Muscle layer of duodenum (tissue), 2 donors: ENCODE measurements around the gene DPH5.
"Not testable (repeated sequence)": the region's sequence is repeated elsewhere in the genome, so short reads cannot be mapped to it uniquely, and the experiment has no call there.

ENCODE experiments used
- H3K27ac ChIP-seq: one replicate; pipeline ENCODE4 v1.7.0; 2013; ENCODE audit warnings: mild to moderate bottlenecking, low read length
- H3K27me3 ChIP-seq: one replicate; pipeline ENCODE4 v1.7.0; 2013; ENCODE audit warnings: low read depth, mild to moderate bottlenecking, control low read depth, low read length
- H3K36me3 ChIP-seq, 2 donors: one replicate each; pipeline ENCODE4 v1.7.0; 2013; ENCODE audit warnings: low read length in 2 of 2, control low read depth in 1 of 2, mild to moderate bottlenecking in 1 of 2; ENCODE audit not compliant: insufficient read depth in 2 of 2, control insufficient read depth in 1 of 2
- H3K4me1 ChIP-seq, 2 donors: one replicate each; pipeline ENCODE4 v1.7.0; 2013; ENCODE audit warnings: low read length in 2 of 2, mild to moderate bottlenecking in 2 of 2, control low read depth in 1 of 2, moderate library complexity in 1 of 2; ENCODE audit not compliant: insufficient read depth in 2 of 2, control insufficient read depth in 1 of 2
- H3K4me3 ChIP-seq, 2 donors: one replicate each; pipeline ENCODE4 v1.7.0; 2013; ENCODE audit warnings: low read length in 2 of 2, low read depth in 1 of 2, mild to moderate bottlenecking in 1 of 2
- H3K9me3 ChIP-seq, 2 donors: one replicate each; pipeline ENCODE4 v1.7.0; 2013; ENCODE audit warnings: low read length in 2 of 2, control low read depth in 1 of 2, mild to moderate bottlenecking in 1 of 2; ENCODE audit not compliant: control insufficient read depth in 1 of 2
- donor health status: healthy.

The DPH5 gene

DNA sequence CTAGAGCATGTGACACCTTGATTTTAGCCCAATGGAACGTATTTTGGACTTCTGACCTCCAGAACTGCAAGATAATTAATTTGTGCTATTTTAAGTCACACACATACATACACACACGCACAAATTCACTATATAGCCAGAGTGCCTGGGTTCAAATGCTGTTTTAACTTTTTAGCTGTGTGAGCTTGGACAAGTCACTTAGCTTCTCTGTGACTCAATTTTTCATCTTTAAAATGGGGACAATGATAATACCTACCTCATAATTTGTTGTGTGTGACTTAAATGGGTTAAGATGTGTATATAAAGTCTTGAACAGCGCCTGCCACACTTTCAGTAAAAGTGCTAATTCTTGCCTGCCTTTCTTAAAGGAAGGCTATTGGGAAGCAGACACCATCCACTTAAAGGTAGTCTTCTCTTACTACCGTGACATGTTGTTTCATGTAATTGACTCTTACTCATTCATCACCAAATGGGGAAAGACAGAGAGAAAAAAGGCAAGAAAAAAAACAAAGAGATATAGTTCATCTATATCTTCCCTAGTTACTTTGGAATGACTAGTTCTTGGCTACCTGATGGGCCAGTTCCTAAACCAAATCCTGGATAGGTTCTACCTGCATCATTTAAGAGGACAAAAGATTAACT, 73.4 kb downstream of the DPH5 start:
- no peak overlapping the region for H3K27ac ChIP-seq
- H3K9me3 ChIP-seq: no peaks in the 10 kb centered on the region
- H3K27me3 ChIP-seq: no peaks in the 10 kb centered on the region
- H3K4me1 ChIP-seq: peaks cover 0 to 7% of the 10 kb centered on the region in 2 donors
- H3K36me3 ChIP-seq: peaks cover 5 to 11% of the 10 kb centered on the region in 2 donors
- no peak overlapping the region for H3K4me3 ChIP-seq

DNA sequence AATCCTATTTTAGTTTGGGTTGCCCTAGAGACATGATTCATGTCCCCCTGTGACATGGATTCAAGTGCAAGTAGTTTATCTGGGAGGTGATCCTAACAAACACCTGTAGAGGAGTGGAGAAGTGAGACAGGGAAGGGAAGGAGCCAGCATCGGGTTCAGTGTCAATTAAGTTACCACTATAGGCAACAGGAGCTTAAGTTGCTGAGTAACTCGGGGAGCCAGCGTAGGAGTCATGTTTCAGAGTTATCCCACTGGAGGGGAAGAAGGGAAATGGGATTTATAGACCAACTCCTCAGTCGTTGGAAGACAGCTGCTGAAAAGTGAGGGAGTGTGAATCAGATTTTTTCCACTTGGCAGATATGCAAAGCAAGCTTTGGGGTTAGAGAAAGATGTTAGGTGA, 74.8 kb downstream of the DPH5 start:
- Histone ChIP-seq H3K27me3 (no peaks in the 10 kb centered on the region), H3K4me1 (peaks cover 0 to 7% of the 10 kb centered on the region in 2 donors), H3K27ac (no peak overlapping the region), H3K9me3 (no peaks in the 10 kb centered on the region), H3K4me3 (no peak overlapping the region), H3K36me3 (peaks cover 5 to 11% of the 10 kb centered on the region in 2 donors)

- H3K36me3 ChIP-seq: peaks cover 5 to 11% of the 10 kb centered on the region in 2 donors
- H3K9me3 ChIP-seq: no peaks in the 10 kb centered on the region
- no peak overlapping the region for H3K27ac ChIP-seq
- peaks cover 0 to 7% of the 10 kb centered on the region in 2 donors for H3K4me1 ChIP-seq
- H3K27me3 ChIP-seq: no peaks in the 10 kb centered on the region
- no peak overlapping the region for H3K4me3 ChIP-seq
Observed at GRCh38 chr1:100950337-100950736, 75.2 kb downstream of the DPH5 start.

DNA sequence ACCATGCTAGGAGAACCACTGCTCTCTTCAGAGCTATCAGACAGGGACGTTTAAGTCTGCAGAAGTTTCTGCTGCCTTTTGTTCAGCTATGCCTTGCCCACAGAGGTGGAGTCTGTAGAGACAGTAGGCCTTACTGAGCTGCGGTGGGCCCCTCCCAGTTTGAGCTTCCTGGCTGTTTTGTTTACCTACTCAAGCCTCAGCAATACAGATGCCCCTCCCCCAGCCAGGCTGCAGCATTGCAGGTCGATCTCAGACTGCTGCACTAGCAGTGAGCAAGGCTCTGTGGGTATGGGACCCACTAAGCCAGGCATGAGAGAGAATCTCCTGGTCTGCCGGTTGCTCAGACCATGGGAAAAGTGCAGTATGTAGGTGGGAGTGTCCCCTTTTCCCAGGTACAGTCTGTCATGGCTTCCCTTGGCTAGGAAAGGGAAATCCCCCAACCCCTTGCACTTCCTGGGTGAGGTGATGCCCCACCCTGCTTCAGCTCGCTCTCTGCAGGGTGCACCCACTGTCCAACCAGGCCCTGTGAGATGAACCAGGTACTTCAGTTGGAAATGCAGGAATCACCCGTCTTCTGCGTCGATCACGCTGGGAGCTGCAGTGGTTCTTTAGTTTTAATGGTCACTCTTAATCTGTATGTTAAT, 75.9 kb downstream of the DPH5 start:
- H3K4me1 ChIP-seq, H3K27ac ChIP-seq, H3K4me3 ChIP-seq: not testable (repeated sequence)

DNA sequence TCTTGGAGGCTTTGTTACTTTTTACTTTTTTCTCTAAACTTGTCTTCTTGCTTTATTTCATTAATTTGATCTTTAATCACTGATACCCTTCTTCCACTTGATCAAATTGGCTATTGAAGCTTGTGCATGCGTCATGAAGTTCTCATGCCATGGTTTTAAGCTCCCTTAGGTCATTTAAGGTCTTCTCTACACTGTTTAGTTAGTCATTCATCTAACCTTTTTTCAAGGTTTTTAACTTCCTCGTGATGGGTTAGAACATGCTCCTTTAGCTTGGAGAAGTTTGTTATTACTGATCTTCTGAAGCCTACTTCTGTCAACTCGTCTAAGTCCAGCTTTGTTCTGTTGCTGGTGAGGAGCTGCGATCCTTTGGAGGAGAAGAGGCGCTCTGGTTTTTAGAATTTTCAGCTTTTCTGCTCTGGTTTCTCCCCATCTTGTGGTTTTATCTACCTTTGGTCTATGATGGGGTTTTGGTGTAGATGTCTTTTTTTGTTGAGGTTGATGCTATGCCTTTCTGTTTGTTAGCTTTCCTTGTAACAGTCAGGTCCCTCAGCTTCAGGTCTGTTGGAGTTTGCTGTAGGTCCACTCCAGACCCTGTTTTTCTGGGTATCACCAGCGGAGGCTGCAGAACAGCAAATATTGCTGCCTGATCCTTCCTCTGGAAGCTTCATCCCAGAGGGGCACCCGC, 76.7 kb downstream of the DPH5 start:
- H3K4me1 ChIP-seq, H3K4me3 ChIP-seq, H3K27ac ChIP-seq, H3K27me3 ChIP-seq, H3K9me3 ChIP-seq: not testable (repeated sequence)
- H3K36me3 ChIP-seq: peaks cover 5 to 11% of the 10 kb centered on the region in 2 donors

More for the DNA sequence above, 75.9 kb downstream of the DPH5 start:
- H3K36me3 ChIP-seq: peaks cover 5 to 11% of the 10 kb centered on the region in 2 donors
- not testable (repeated sequence) for H3K9me3 ChIP-seq, H3K27me3 ChIP-seq

- H3K9me3 ChIP-seq, H3K27ac ChIP-seq, H3K4me3 ChIP-seq, H3K27me3 ChIP-seq, H3K4me1 ChIP-seq: not testable (repeated sequence)
- H3K36me3 ChIP-seq: peaks cover 11 to 13% of the 10 kb centered on the region in 2 donors
Observed at GRCh38 chr1:100947816-100948215, 77.8 kb downstream of the DPH5 start.

DNA sequence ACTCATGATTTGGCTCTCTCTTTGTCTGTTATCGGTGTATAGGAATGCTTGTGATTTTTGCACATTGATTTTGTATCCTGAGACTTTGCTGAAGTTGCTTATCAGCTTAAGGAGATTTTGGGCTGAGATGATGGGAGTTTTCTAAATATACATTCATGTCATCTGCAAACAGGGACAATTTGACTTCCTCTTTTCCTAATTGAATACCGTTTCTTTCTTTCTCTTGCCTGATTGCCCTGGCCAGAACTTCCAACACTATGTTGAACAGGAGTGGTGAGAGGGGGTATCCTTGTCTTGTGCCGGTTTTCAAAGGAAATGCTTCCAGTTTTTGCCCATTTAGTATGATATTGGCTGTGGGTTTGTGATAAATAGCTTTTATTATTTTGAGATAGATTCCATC, 79.5 kb downstream of the DPH5 start:
- not testable (repeated sequence) for H3K9me3 ChIP-seq, H3K27ac ChIP-seq, H3K4me1 ChIP-seq, H3K4me3 ChIP-seq, H3K27me3 ChIP-seq
- H3K36me3 ChIP-seq: peaks cover 5 to 22% of the 10 kb centered on the region in 2 donors

DNA sequence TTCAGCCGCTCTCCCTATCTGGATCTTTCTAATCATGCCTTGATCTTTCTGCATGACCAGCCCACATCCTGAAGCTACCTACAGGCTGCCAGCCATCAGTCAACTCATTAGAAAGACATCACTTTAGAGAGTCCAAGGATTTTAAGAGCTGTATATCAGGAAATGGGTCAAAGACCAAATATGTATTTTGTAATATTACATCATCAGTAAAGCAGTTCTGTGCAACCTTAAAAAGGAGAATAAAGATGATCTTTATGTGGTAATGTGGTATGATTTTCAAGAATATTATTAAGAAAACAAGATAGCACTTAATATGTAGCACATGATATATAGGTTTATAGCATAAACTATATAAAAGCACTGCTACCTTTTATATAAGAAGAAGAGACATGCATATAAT, 82.1 kb downstream of the DPH5 start:
- Histone ChIP-seq H3K27ac (no peak overlapping the region), H3K36me3 (peaks cover 7 to 24% of the 10 kb centered on the region in 2 donors), H3K4me3 (no peak overlapping the region), H3K9me3 (no peaks in the 10 kb centered on the region), H3K27me3 (no peaks in the 10 kb centered on the region), H3K4me1 (no peaks in the 10 kb centered on the region)

GRCh38 chr1:100942304-100943046, 83.1 kb downstream of the DPH5 start:
- Histone ChIP-seq H3K4me1 (no peaks in the 10 kb centered on the region), H3K9me3 (no peaks in the 10 kb centered on the region), H3K27ac (no peak overlapping the region), H3K4me3 (no peak overlapping the region), H3K27me3 (no peaks in the 10 kb centered on the region), H3K36me3 (peaks cover 9 to 24% of the 10 kb centered on the region in 2 donors)

GRCh38 chr1:100941580-100942216, 83.9 kb downstream of the DPH5 start:
- Histone ChIP-seq H3K27ac (no peak overlapping the region), H3K4me3 (no peak overlapping the region), H3K27me3 (no peaks in the 10 kb centered on the region), H3K4me1 (no peaks in the 10 kb centered on the region), H3K9me3 (no peaks in the 10 kb centered on the region), H3K36me3 (peaks cover 9 to 24% of the 10 kb centered on the region in 2 donors)

DNA sequence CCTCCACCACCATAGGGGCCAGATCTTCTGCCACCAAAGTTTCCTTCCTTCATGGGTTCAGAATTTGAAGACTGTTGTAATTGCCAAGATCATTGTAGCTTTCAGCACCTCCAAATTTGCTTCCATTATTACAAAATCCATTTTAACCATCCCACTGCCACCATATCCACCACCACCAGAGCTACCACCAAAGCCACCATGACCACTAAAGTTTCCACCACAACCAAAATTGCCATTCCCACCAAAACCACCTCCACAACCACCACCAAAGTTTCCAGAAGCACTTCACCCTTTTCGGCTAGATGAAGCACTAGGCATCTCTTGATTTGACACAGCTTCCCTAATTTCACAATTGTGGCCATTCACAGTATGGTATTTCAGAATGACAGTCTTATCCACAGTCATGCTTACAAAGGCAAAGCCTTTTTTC, 84.5 kb downstream of the DPH5 start:
- Histone ChIP-seq H3K9me3 (no peaks in the 10 kb centered on the region), H3K36me3 (peaks cover 9 to 24% of the 10 kb centered on the region in 2 donors), H3K27me3 (no peaks in the 10 kb centered on the region), H3K4me3 (no peak overlapping the region), H3K27ac (no peak overlapping the region), H3K4me1 (no peaks in the 10 kb centered on the region)
